Peyer's patch (tissue), 4 donors: ENCODE results near the gene TRIM2. TPM values are rescaled to one million over a fixed set of nuclear protein-coding genes. Genes with fewer than 3 reads are reported as not detected.

Experiments used
- DNase-seq, 3 donors: peaks; one replicate each; pipeline ENCODE4 v3.0.0-alpha.2; 2017 to 2019
- H3K27ac ChIP-seq, 4 donors: fragments of 200-600 bp; sonication (generic); one replicate each; pipeline ENCODE4 v1.5.1; 2016 to 2019
- H3K27me3 ChIP-seq, 2 donors: fragments of 200-600 bp; sonication (generic); one replicate each; pipeline ENCODE4 v1.5.1; 2019
- H3K36me3 ChIP-seq, 3 donors: fragments of 200-600 bp; sonication (generic); one replicate each; pipeline ENCODE4 v1.5.1; 2016 to 2019
- H3K4me1 ChIP-seq, 4 donors: fragments of 200-600 bp; sonication (generic); one replicate each; pipeline ENCODE4 v1.5.1; 2016 to 2019
- H3K4me3 ChIP-seq, 4 donors: fragments of 200-600 bp; sonication (generic); 1 replicate in 3 of 4; 2 replicates in 1 of 4; pipeline ENCODE4 v1.5.1; 2016 to 2019; ENCODE audit warnings: mild to moderate bottlenecking in 1 of 4
- H3K9me3 ChIP-seq, 4 donors: fragments of 200-600 bp; sonication (generic); one replicate each; pipeline ENCODE4 v1.5.1; 2016 to 2019; ENCODE audit warnings: mild to moderate bottlenecking in 1 of 4
- POLR2A ChIP-seq, 2 donors: fragments of 450-650 bp; IDR thresholded peaks; one replicate each; pipeline ENCODE4 v1.5.1; 2017; ENCODE audit warnings: antibody characterized with exemption in 2 of 2, mild to moderate bottlenecking in 2 of 2, moderate library complexity in 2 of 2
- total RNA-seq, 4 donors: library from RNA; depleted of rRNA; stranded (reverse); fragments of >200 nt; gene quantifications; one replicate each; pipeline ENCODE4 v1.1.0, GENCODE V29; 2016
- TF ChIP-seq, protein P1 (sequence below), 6 experiments: fragments of 450-650 bp in 4 of 6; fragments of 200-600 bp in 2 of 6; sonication (generic) in 1 of 6; IDR thresholded peaks; one replicate each; pipeline ENCODE4 v1.5.1; 2017 to 2019; ENCODE audit warnings: antibody characterized with exemption in 6 of 6, mild to moderate bottlenecking in 3 of 6, moderate library complexity in 1 of 6

The TRIM2 gene
- total RNA-seq, 4 donors from 2014 or later: 58.6 to 158 (median 144) TPM

DNA sequence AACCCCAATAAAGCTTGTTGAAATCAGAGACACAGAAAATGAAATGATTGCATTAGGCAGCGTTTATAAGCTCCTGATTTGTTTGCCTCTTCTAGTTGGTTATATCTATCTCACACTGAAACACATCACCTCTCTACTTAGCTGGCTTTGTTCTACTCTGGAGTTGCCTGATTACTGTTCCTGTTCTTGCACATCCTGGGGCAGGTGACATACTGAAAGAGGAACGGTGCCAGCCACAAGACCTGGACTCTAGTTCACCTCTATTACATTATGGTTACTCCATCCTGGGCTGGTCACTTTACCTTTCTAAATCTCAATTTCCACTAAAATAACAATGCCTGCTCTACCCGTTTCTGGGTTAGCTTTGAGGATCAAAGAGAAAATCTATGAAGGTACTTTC, 47.9 kb downstream of the TRIM2 start:
- H3K4me3 ChIP-seq: no peak overlapping the region
- H3K27ac ChIP-seq: no peak overlapping the region
- no peaks in the 10 kb centered on the region for H3K36me3 ChIP-seq
- TF ChIP-seq, protein P1, sequence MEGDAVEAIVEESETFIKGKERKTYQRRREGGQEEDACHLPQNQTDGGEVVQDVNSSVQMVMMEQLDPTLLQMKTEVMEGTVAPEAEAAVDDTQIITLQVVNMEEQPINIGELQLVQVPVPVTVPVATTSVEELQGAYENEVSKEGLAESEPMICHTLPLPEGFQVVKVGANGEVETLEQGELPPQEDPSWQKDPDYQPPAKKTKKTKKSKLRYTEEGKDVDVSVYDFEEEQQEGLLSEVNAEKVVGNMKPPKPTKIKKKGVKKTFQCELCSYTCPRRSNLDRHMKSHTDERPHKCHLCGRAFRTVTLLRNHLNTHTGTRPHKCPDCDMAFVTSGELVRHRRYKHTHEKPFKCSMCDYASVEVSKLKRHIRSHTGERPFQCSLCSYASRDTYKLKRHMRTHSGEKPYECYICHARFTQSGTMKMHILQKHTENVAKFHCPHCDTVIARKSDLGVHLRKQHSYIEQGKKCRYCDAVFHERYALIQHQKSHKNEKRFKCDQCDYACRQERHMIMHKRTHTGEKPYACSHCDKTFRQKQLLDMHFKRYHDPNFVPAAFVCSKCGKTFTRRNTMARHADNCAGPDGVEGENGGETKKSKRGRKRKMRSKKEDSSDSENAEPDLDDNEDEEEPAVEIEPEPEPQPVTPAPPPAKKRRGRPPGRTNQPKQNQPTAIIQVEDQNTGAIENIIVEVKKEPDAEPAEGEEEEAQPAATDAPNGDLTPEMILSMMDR (IDR thresholded peaks at IDR 0.05): no peak
- TF ChIP-seq POLR2A (IDR thresholded peaks at IDR 0.05): no peak
- DNase-seq: no peak
- H3K9me3 ChIP-seq: no peaks in the 10 kb centered on the region
- H3K27me3 ChIP-seq: no peaks in the 10 kb centered on the region
- H3K4me1 ChIP-seq: peaks cover 0 to 18% (median 2%) of the 10 kb centered on the region in 4 donors

DNA sequence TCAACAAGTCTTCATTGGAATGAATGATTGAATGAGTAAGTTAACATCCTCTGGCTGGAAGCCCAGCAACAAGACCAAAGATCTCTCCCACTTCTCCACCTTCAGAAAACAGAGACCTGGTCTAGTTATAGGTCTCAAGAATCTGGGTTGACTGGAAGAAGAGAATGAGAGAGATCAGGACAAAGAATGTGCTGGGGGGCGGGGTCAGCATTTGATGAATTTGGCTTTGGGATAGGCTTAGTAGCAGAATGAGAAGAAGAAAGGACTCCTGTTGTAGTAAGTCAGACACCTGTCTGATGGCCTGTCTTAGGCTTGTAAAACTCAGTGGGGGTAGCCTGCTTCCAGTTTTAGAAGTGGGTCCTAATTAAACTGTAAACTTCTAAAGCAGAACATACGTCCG, 51.0 kb downstream of the TRIM2 start:
- Histone ChIP-seq H3K4me1 (peaks cover 0 to 11% (median 0%) of the 10 kb centered on the region in 4 donors), H3K4me3 (no peak overlapping the region)
- no peak for TF ChIP-seq POLR2A (IDR thresholded peaks at IDR 0.05)
- TF ChIP-seq, protein P1 (IDR thresholded peaks at IDR 0.05): no peak

DNA sequence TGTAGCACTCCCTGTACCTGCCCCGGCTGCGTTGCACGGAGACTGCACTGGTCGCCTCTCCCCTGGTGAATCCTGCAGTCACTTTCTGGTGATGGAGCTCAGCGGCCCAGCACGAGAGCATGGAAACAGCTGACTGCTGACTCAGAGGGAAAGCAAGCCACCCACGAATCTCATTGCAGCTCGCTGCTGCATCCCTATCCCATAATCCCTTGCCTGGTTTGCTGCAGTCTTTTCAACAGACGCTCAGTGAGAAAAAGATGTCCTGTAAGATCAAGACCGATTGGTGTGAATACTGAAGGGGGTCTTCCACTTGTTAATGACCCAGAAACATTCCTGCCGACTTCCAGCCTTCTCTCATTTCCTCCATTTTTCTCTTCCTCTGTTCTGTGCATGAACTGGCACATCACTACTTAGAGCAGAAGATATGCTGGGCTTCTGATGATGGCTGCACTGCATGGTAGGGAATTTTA, 52.9 kb downstream of the TRIM2 start:
- DNase-seq: no peak

More for the DNA sequence above, 51.0 kb downstream of the TRIM2 start:
- no peak for DNase-seq
- H3K27ac ChIP-seq: no peak overlapping the region
- no peaks in the 10 kb centered on the region for H3K9me3 ChIP-seq
- H3K27me3 ChIP-seq: no peaks in the 10 kb centered on the region
- peaks cover 0 to 3% (median 0%) of the 10 kb centered on the region in 3 donors for H3K36me3 ChIP-seq

DNA sequence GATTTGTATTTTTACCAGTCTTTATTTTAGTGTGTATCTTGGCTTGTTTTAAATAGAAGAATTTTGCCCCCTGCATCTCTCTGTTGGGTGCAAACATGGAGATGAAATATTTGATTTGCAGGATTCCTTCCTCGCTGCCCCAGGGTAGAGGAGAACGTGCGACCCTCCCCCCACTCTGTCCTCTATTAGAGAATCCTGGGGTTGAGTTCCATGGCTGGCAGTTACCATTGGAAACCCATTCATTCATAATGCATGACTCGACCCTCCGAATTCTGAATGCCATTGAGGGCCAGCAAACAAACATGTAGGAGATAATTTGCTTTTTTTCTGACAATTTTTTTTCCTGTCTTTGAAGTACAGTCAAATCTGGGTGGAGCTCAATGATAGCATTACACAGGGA, 53.7 kb downstream of the TRIM2 start:
- Histone ChIP-seq H3K27ac (no peak overlapping the region), H3K27me3 (no peaks in the 10 kb centered on the region), H3K4me3 (no peak overlapping the region), H3K9me3 (peaks cover 0 to 4% (median 0%) of the 10 kb centered on the region in 4 donors), H3K36me3 (peaks cover 0 to 3% (median 0%) of the 10 kb centered on the region in 3 donors), H3K4me1 (peaks cover 0 to 11% (median 0%) of the 10 kb centered on the region in 4 donors)
- no peak for DNase-seq
- TF ChIP-seq, protein P1 (IDR thresholded peaks at IDR 0.05): no peak
- TF ChIP-seq POLR2A (IDR thresholded peaks at IDR 0.05): no peak

More for the DNA sequence above, 52.9 kb downstream of the TRIM2 start:
- Histone ChIP-seq H3K36me3 (peaks cover 0 to 3% (median 0%) of the 10 kb centered on the region in 3 donors), H3K9me3 (peaks cover 0 to 4% (median 0%) of the 10 kb centered on the region in 4 donors), H3K4me3 (no peak overlapping the region), H3K27ac (no peak overlapping the region), H3K4me1 (peaks cover 0 to 11% (median 0%) of the 10 kb centered on the region in 4 donors), H3K27me3 (no peaks in the 10 kb centered on the region)
- TF ChIP-seq, protein P1 (IDR thresholded peaks at IDR 0.05): no peak
- no peak for TF ChIP-seq POLR2A (IDR thresholded peaks at IDR 0.05)

DNA sequence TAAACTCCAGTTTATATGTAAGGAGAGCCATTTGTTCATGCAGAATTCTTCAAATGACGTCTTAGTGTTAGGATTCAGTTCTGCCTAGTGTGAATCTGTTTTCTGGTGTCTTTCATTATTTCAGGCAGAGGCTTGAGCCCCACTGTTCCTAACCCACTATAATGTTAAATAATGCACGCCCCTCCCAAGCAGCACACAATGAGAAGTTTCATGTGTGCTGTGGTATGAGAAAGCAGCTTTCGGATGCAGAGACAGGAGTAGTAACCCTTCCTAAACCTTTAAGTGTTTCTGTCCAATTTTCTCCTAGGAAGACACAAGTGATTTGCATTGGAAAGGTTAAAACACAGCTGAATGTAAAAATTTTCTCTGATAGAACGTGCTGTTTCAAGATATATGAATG, 54.5 kb downstream of the TRIM2 start:
- Histone ChIP-seq H3K27ac (no peak overlapping the region), H3K27me3 (no peaks in the 10 kb centered on the region), H3K9me3 (peaks cover 0 to 4% (median 0%) of the 10 kb centered on the region in 4 donors), H3K4me1 (peaks cover 0 to 11% (median 0%) of the 10 kb centered on the region in 4 donors), H3K36me3 (peaks cover 0 to 3% (median 0%) of the 10 kb centered on the region in 3 donors), H3K4me3 (no peak overlapping the region)
- TF ChIP-seq, protein P1 (IDR thresholded peaks at IDR 0.05): no peak
- no peak for TF ChIP-seq POLR2A (IDR thresholded peaks at IDR 0.05)
- DNase-seq: no peak
